K562 (cell line): ENCODE measurements around the gene CNNM4. TPM values are rescaled to one million over a fixed set of nuclear protein-coding genes. Genes with fewer than 3 reads are reported as not detected.

Experiments used
- BRF1 ChIP-seq: IDR thresholded peaks from 3 replicates; pipeline ENCODE4 v1.6.1; 2011; ENCODE audit warnings: borderline replicate concordance, mild to moderate bottlenecking; ENCODE audit not compliant: insufficient read length; ENCODE audit errors: extremely low read depth
- HDAC2 ChIP-seq: fragments of 450-650 bp; IDR thresholded peaks from 2 replicates; pipeline ENCODE4 v1.6.1; 2016; ENCODE audit warnings: mild to moderate bottlenecking
- MAZ ChIP-seq, 2 experiments: fragments of 450-650 bp in 1 of 2; sonication (generic) in 1 of 2; formaldehyde crosslinking; IDR thresholded peaks in 1 of 2; conservative IDR thresholded peaks in 1 of 2; 2 replicates each; pipeline versions ENCODE4 v1.4.0 to v1.5.0; 2020; ENCODE audit warnings: mild to moderate bottlenecking in 1 of 2, missing genetic modification reagents in 1 of 2
- NR2F6 ChIP-seq: fragments of 450-650 bp; formaldehyde crosslinking; IDR thresholded peaks from 2 replicates; pipeline ENCODE4 v1.4.0; 2020; ENCODE audit warnings: mild to moderate bottlenecking
- PHF20 ChIP-seq: fragments of 450-650 bp; IDR thresholded peaks from 2 replicates; pipeline ENCODE4 v1.6.1; 2018; ENCODE audit not compliant: partially characterized antibody
- ZNF354B ChIP-seq: fragments of 250-450 bp; sonication (Bioruptor Pico); IDR thresholded peaks from 2 replicates; pipeline ENCODE4 v1.4.0; 2020
- ZNF740 ChIP-seq, 3 experiments: fragments of 200-800 bp in 1 of 3; sonication (Bioruptor generic) in 1 of 3; sonication (generic) in 1 of 3; formaldehyde crosslinking in 1 of 3; IDR thresholded peaks; 2 replicates each; pipeline versions ENCODE4 v1.6.1 to v1.8.0; 2016 to 2022; ENCODE audit warnings: mild to moderate bottlenecking in 2 of 3, missing compliant biosample characterization in 2 of 3, missing genetic modification characterization in 2 of 3, missing genetic modification reagents in 1 of 3
- polyA plus RNA-seq, 8 experiments: library from polyadenylated mRNA; depleted of rRNA in 4 of 8; stranded (reverse) in 5 of 8; unstranded in 3 of 8; fragments of >200 nt; fragmentation: Nextera tagmentation in 2 of 8; fragmentation: Illumina TruSeq in 1 of 8; extraction: Ambion mirVana in 2 of 8; extraction: Trizol in 1 of 8; gene quantifications; 2 replicates each; pipeline versions ENCODE4 v1.2.1 to v1.2.3, GENCODE V29; 2011 to 2014; ENCODE audit warnings: inconsistent platforms in 1 of 8, missing spikeins in 1 of 8
- total RNA-seq, 7 experiments: library from RNA; depleted of rRNA in 6 of 7; stranded (reverse); fragments of >200 nt in 6 of 7; fragmentation: Illumina TruSeq in 2 of 7; extraction: Trizol in 2 of 7; gene quantifications; 2 replicates each; pipeline versions ENCODE4 v1.2.1 to v1.2.3, GENCODE V29; 2011 to 2021; ENCODE audit warnings: low replicate concordance in 1 of 7
- TF ChIP-seq, protein P1 (sequence below): fragments of 250-450 bp; sonication (Bioruptor Pico); IDR thresholded peaks from 2 replicates; pipeline ENCODE4 v1.4.0; 2020; ENCODE audit warnings: borderline replicate concordance
- TF ChIP-seq, protein P2 (sequence below): fragments of 250-450 bp; sonication (Bioruptor Pico); IDR thresholded peaks from 2 replicates; pipeline ENCODE4 v1.4.0; 2020
- TF ChIP-seq, protein P3 (sequence below): sonication (generic); formaldehyde crosslinking; IDR thresholded peaks from 2 replicates; pipeline ENCODE4 v1.8.0; 2022; ENCODE audit warnings: mild to moderate bottlenecking, low read depth, missing genetic modification reagents
- TF ChIP-seq, protein P4 (sequence below): fragments of 250-450 bp; sonication (Bioruptor Pico); IDR thresholded peaks from 2 replicates; pipeline ENCODE4 v1.4.0; 2020; ENCODE audit warnings: mild to moderate bottlenecking, moderate library complexity

Gene CNNM4
- total and polyA plus RNA-seq, 9 of the 15 experiments (the other 6 are each of a cell fraction or from before 2014, with no cell fraction given), result 0.96 to 6.3 (median 2.8) TPM

DNA sequence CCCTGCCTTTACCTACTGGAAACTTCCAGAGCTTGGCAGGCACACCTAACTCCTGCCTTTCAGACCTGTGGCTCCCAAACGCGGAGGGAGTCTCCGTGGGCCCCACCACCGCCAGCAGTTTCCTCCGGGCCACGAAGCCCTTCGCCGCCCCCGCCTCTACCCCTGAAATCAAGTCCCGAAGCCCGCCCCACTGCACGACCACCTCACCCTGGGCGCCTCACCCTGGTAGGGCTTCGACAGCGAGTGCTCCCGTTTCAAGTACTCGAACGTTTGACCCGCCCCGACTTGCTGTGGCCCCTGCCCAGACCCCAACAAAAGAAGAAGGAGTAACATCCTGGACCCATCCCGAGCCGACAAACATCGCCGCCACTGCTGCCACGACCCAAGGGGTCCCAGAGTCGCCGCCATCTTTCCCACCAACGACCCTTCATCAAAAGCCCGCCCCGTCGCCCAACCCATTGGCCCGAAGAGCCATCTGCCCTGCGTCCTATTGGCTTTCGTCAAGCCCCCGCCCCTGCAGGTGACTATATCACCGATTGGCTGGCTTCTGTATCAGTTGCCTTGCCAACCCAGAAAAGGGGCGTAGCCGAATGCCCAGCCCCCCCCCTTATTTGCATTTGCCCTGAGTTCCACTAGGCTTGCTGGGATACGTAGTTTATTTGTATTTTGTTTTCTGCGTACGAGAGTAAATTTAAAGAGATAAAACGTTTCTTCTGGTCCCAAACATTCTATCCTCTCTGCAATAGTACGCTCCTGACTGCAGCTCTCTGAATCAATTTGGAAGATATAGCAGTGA is 20.9 kb upstream of the CNNM4 start, which contains the start of gene LMAN2L (continued):
- TF ChIP-seq, protein P1, sequence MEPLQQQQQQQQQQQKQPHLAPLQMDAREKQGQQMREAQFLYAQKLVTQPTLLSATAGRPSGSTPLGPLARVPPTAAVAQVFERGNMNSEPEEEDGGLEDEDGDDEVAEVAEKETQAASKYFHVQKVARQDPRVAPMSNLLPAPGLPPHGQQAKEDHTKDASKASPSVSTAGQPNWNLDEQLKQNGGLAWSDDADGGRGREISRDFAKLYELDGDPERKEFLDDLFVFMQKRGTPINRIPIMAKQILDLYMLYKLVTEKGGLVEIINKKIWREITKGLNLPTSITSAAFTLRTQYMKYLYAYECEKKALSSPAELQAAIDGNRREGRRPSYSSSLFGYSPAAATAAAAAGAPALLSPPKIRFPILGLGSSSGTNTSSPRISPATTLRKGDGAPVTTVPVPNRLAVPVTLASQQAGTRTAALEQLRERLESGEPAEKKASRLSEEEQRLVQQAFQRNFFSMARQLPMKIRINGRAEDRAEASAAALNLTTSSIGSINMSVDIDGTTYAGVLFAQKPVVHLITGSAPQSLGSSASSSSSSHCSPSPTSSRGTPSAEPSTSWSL (CRISPR knock-in tag), result no peak
- TF ChIP-seq PHF20 (peak; percentile 62), ZNF354B (no peak), BRF1 (no peak), HDAC2 (0 out of 2 replicates have a peak, but pooled peaks have one; percentile 14), MAZ (CRISPR knock-in tag; conservative IDR thresholded peaks at IDR 0.05 in 1 of 2, IDR thresholded peaks at IDR 0.05 in 1 of 2) (peak in 1 of 2 experiments; percentile 60; a peak in 3 of 4 replicates), ZNF740 (CRISPR knock-in tag; IDR thresholded peaks at IDR 0.05) (peak; percentile 98), ZNF740 (tag; IDR thresholded peaks at IDR 0.05) (peak in 1 of 2 experiments; percentile 91; a peak in 2 of 4 replicates), NR2F6 (no peak)
- TF ChIP-seq, protein P2, sequence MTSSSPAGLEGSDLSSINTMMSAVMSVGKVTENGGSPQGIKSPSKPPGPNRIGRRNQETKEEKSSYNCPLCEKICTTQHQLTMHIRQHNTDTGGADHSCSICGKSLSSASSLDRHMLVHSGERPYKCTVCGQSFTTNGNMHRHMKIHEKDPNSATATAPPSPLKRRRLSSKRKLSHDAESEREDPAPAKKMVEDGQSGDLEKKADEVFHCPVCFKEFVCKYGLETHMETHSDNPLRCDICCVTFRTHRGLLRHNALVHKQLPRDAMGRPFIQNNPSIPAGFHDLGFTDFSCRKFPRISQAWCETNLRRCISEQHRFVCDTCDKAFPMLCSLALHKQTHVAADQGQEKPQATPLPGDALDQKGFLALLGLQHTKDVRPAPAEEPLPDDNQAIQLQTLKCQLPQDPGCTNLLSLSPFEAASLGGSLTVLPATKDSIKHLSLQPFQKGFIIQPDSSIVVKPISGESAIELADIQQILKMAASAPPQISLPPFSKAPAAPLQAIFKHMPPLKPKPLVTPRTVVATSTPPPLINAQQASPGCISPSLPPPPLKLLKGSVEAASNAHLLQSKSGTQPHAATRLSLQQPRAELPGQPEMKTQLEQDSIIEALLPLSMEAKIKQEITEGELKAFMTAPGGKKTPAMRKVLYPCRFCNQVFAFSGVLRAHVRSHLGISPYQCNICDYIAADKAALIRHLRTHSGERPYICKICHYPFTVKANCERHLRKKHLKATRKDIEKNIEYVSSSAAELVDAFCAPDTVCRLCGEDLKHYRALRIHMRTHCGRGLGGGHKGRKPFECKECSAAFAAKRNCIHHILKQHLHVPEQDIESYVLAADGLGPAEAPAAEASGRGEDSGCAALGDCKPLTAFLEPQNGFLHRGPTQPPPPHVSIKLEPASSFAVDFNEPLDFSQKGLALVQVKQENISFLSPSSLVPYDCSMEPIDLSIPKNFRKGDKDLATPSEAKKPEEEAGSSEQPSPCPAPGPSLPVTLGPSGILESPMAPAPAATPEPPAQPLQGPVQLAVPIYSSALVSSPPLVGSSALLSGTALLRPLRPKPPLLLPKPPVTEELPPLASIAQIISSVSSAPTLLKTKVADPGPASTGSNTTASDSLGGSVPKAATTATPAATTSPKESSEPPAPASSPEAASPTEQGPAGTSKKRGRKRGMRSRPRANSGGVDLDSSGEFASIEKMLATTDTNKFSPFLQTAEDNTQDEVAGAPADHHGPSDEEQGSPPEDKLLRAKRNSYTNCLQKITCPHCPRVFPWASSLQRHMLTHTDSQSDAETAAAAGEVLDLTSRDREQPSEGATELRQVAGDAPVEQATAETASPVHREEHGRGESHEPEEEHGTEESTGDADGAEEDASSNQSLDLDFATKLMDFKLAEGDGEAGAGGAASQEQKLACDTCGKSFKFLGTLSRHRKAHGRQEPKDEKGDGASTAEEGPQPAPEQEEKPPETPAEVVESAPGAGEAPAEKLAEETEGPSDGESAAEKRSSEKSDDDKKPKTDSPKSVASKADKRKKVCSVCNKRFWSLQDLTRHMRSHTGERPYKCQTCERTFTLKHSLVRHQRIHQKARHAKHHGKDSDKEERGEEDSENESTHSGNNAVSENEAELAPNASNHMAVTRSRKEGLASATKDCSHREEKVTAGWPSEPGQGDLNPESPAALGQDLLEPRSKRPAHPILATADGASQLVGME, result no peak
- TF ChIP-seq, protein P3, sequence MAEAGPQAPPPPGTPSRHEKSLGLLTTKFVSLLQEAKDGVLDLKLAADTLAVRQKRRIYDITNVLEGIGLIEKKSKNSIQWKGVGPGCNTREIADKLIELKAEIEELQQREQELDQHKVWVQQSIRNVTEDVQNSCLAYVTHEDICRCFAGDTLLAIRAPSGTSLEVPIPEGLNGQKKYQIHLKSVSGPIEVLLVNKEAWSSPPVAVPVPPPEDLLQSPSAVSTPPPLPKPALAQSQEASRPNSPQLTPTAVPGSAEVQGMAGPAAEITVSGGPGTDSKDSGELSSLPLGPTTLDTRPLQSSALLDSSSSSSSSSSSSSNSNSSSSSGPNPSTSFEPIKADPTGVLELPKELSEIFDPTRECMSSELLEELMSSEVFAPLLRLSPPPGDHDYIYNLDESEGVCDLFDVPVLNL, result no peak
- TF ChIP-seq, protein P4, sequence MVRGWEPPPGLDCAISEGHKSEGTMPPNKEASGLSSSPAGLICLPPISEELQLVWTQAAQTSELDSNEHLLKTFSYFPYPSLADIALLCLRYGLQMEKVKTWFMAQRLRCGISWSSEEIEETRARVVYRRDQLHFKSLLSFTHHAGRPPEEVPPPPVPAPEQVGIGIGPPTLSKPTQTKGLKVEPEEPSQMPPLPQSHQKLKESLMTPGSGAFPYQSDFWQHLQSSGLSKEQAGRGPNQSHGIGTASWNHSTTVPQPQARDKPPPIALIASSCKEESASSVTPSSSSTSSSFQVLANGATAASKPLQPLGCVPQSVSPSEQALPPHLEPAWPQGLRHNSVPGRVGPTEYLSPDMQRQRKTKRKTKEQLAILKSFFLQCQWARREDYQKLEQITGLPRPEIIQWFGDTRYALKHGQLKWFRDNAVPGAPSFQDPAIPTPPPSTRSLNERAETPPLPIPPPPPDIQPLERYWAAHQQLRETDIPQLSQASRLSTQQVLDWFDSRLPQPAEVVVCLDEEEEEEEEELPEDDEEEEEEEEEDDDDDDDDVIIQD (CRISPR knock-in tag), result no peak
